ENCODE data around the gene CHRM4. TPM values are rescaled to one million over a fixed set of nuclear protein-coding genes. Genes with fewer than 3 reads are reported as not detected.

Gene CHRM4
- total RNA-seq, 2 donors from 2014 or later = 2.8 TPM; not detected in 1

GRCh38 chr11:46343520-46343919, 48.1 kb downstream of the CHRM4 start:
- WGBS = 79% methylated on average over 3 of the region's 3 CpGs
- H3K27me3 ChIP-seq (replicated peaks; ENCODE audit: insufficient read depth) = no peaks in the 10 kb centered on the region
- no peaks in the 10 kb centered on the region for H3K36me3 ChIP-seq
- H3K27ac ChIP-seq = no peak overlapping the region
- H3K4me3 ChIP-seq = no peak overlapping the region
- H3K9me3 ChIP-seq = no peaks in the 10 kb centered on the region
- peaks cover 10% of the 10 kb centered on the region for H3K4me1 ChIP-seq (replicated peaks)
- TF ChIP-seq POLR2A (IDR thresholded peaks at IDR 0.05) (no peak), CTCF (IDR thresholded peaks at IDR 0.05) (no peak), POLR2AphosphoS5 (IDR thresholded peaks at IDR 0.05) (no peak)
- intact Hi-C loops (cut with DNase I) = no loop called here
- DNase-seq (ENCODE audit: low spot score) = no peak

GRCh38 chr11:46342239-46342638, 49.3 kb downstream of the CHRM4 start:
- Histone ChIP-seq H3K27me3 (replicated peaks; ENCODE audit: insufficient read depth) (no peaks in the 10 kb centered on the region), H3K4me1 (replicated peaks) (peaks cover 11% of the 10 kb centered on the region), H3K36me3 (no peaks in the 10 kb centered on the region), H3K27ac (no peak overlapping the region), H3K9me3 (no peaks in the 10 kb centered on the region), H3K4me3 (no peak overlapping the region)
- DNase-seq (ENCODE audit: low spot score) = no peak
- TF ChIP-seq CTCF (IDR thresholded peaks at IDR 0.05) (no peak), POLR2A (IDR thresholded peaks at IDR 0.05) (no peak)
- 45% methylated on average over 5 of the region's 5 CpGs for WGBS
- intact Hi-C loops (cut with DNase I) = no loop called here

- intact Hi-C loops (cut with DNase I) = no loop called here
- Histone ChIP-seq H3K9me3 (no peaks in the 10 kb centered on the region), H3K27ac (no peak overlapping the region), H3K4me1 (replicated peaks) (peaks cover 11% of the 10 kb centered on the region), H3K27me3 (replicated peaks; ENCODE audit: insufficient read depth) (no peaks in the 10 kb centered on the region), H3K4me3 (no peak overlapping the region), H3K36me3 (no peaks in the 10 kb centered on the region)
- 96% methylated on average over 3 of the region's 3 CpGs for WGBS
- no peak for DNase-seq (ENCODE audit: low spot score)
- TF ChIP-seq POLR2AphosphoS5 (IDR thresholded peaks at IDR 0.05) (no peak), CTCF (IDR thresholded peaks at IDR 0.05) (no peak), POLR2A (IDR thresholded peaks at IDR 0.05) (no peak)
Measured at GRCh38 chr11:46341454-46341853, 50.1 kb downstream of the CHRM4 start.

- H3K27me3 ChIP-seq (replicated peaks; ENCODE audit: insufficient read depth) = no peaks in the 10 kb centered on the region
- intact Hi-C loops (cut with DNase I) = loop anchor here (10.0 kb wide), 1 partner anchor 215 kb away; the partner anchor contains the start of gene PHF21A
- TF ChIP-seq POLR2A (IDR thresholded peaks at IDR 0.05) (no peak), CTCF (IDR thresholded peaks at IDR 0.05) (no peak), POLR2AphosphoS5 (IDR thresholded peaks at IDR 0.05) (no peak)
- H3K4me3 ChIP-seq = no peak overlapping the region
- H3K27ac ChIP-seq = peak overlapping the region in 1 of 2 donors; percentile 76
- no peaks in the 10 kb centered on the region for H3K9me3 ChIP-seq
- WGBS = 65% methylated on average over 2 of the region's 2 CpGs
- no peak for DNase-seq (ENCODE audit: low spot score)
- no peaks in the 10 kb centered on the region for H3K36me3 ChIP-seq
- H3K4me1 ChIP-seq (replicated peaks) = peaks cover 11% of the 10 kb centered on the region
Measured at GRCh38 chr11:46339816-46340215, 51.8 kb downstream of the CHRM4 start.

GRCh38 chr11:46338988-46339666, 52.4 kb downstream of the CHRM4 start:
- WGBS = 13% methylated on average over 16 of the region's 16 CpGs
- Histone ChIP-seq H3K4me1 (replicated peaks) (peaks cover 11% of the 10 kb centered on the region), H3K27ac (peak overlapping the region; percentile 76 to 78), H3K9me3 (no peaks in the 10 kb centered on the region), H3K36me3 (no peaks in the 10 kb centered on the region), H3K4me3 (peak overlapping the region in 1 of 2 donors; percentile 15), H3K27me3 (replicated peaks; ENCODE audit: insufficient read depth) (no peaks in the 10 kb centered on the region)
- TF ChIP-seq POLR2A (IDR thresholded peaks at IDR 0.05) = no peak
- TF ChIP-seq POLR2AphosphoS5 (IDR thresholded peaks at IDR 0.05) = peak; percentile 68
- TF ChIP-seq CTCF (IDR thresholded peaks at IDR 0.05) = peak in 1 of 4 experiments; percentile 16
- DNase-seq (ENCODE audit: low spot score) = peak; percentile 59
- intact Hi-C loops (cut with DNase I) = loop anchor here (10.0 kb wide), 1 partner anchor 214 kb away; the partner anchor contains the start of gene PHF21A
